ENCODE measurements around the gene ZNF628.
"Not testable (repeated sequence)": the region's sequence is repeated elsewhere in the genome, so short reads cannot be mapped to it uniquely, and the experiment has no call there.

The ZNF628 gene

DNA sequence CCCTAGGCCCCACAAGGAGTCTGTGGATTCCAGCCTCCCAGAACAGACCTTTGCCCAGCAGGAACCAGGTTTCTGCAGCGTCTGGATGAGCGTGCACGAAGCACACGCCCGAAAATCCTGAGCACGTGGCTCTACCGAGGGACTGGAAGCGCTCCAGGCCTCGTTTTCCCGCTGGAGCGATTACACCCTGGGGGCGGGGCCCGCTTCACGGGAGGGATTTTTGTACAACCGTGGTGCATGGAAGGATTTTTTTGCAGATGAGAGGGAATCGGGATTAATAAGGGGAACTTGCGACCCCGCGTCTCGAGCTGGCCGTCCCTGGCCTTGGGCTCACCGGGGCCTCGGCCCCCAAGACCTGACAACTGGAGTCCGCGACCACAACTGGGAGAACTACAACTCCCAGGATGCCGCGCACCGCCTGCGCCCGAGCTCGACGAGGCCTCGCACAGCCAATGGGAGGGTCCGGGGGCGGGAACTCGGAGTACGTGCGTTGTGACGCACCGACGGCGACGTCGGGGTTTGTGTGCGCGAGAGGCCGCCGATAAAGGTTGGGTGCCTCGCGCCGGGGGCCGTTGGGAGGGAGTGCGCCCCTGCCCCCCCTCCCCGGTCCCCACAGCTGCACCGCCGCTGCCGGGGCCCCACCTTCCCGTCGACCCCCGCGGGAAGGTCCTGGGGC is at the start of gene ZNF628:
Gene ZNF628, plus strand, starts transcription at position 518 of the 676 bp plus-strand sequence. CDS start 3,294 bp downstream, outside the sequence.
- DNase-seq (ENCODE audit: low read depth) = peak; percentile 97

DNA sequence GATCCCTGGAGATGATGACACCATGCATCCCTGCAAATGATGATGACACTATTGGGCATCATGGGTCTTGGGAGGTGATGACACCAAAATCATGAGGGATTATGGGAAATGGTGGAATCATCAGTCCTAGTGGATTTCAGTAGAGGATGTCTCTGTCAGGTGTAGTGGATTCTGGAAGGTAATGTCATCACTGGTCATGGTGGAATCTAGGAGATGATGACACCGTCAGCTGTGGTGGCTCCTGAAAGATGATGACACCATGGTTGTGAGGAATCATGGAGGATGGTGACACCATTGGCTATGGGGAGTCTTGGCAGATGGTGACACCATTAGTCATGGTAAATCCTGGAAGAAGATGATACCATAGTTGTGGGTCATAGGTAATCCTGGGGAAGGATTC is 45.2 kb upstream of the ZNF628 start:
- no peak for DNase-seq (ENCODE audit: low read depth)

DNA sequence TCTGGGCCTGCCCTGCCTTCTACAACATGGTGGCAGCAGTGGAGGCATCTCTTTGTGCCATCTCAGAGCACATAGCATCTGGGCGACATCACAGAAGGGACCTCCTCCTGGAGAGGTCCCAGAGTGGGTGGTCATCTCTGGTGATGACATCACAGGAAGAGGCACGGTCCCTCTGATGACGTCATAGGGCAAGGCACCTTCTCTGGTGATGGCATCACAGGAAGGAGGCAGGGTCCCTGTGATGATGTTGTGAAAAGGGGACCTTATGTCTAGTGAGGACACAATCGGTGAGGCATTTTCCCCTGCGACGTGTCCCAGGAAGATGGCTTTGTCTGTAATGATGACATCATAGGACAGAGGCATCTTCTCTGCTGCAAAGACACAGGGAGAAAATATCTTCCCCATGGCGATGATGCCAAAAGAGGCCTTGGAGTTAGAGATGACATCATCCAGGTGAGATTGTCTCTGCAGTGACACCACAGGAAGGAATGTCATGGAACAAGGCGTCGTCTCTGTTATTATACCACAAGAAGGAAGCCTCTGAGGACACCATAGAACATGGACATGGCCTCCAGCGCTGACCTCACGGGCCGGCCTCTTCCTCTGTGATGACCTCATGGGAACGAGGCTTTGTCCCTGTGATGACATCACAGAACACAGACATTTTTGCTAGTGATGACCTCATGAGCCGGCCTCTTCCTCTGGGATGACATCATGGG is 44.0 kb upstream of the ZNF628 start:
- DNase-seq (ENCODE audit: low read depth) = no peak

DNA sequence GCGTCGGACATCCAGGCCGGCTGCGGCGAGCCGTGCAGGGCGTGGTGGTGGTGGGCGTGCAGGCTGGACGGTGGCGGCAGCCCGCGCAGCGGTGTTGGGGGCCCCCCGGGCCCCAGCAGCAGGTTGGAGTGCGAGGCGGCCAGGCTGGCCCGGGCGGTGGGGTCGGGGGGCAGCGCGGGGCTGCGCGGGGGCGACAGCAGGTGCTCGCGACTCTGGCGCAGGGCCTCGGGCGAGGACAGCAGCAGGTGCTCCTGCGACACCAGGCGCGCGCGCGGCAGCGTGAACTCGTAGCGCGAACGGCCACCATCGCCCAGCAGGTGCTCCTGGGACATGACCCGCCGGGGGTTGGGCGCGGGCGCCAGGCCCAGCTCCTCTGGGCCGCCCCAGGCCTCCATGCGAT is 43.1 kb upstream of the ZNF628 start:
- no peak for DNase-seq (ENCODE audit: low read depth)

DNA sequence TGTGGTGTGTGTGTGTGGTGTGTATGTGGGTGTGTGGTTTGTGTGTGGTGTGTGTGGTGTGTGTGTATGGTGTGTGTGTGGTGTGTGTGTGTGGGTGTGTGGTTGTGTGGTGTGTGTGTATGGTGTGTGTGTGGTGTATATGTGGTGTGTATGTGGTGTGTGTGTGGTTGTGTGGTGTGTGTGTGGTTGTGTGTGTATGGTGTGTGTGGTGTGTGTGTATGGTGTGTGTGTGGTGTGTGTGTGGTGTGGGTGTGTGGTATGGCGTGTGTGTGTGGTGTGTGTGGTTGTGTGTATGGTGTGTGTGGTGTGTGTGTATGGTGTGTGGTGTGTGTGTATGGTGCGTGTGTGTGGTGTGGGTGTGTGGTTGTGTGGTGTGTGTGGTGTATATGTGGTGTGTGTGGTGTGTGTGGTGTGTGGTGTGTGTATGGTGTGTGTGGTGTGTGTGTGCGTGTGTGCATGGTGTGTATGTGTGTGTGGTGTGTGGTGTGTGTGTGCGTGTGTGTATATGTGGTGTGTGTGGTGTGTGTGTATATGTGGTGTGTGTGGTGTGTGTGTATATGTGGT is 42.0 kb upstream of the ZNF628 start:
- DNase-seq (ENCODE audit: low read depth) = no peak

DNA sequence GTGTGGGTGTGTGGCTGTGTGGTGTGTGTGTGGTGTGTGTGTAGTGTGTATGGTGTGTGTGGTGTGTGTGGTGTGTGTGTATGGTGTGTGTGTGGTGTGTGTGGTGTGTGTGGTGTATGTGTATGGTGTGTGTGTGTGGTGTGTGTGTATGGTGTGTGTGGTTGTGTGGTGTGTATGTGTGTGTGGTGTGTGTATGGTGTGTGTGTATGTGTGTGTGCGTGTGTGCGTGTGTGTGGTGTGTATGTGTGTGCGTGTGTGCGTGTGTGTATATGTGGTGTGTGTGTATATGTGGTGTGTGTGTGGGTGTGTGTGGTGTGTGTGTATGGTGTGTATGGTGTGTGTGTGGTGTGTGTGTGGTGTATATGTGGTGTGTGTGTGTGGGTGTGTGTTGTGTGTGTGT is 41.4 kb upstream of the ZNF628 start:
- DNase-seq (ENCODE audit: low read depth) = no peak

DNA sequence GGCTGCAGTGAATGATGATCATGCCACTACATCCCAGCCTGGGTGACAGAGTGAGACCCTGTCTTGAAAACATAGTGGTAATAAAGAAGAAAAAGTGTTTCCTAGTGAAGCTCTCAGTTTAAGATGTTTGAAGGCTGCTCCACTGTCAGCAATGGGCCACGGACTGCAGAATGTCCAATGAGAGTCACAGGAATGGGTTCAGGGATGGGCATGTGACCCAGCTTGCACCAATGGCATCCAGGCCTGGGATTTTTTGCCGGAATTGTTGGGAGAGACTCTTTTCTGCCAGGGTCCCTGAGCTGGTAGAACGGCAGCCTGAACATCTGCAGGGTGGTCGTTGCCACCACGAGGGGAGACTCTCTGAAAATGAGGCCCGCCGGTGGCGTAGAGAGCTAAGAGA is 39.6 kb upstream of the ZNF628 start:
- no peak for DNase-seq (ENCODE audit: low read depth)

DNA sequence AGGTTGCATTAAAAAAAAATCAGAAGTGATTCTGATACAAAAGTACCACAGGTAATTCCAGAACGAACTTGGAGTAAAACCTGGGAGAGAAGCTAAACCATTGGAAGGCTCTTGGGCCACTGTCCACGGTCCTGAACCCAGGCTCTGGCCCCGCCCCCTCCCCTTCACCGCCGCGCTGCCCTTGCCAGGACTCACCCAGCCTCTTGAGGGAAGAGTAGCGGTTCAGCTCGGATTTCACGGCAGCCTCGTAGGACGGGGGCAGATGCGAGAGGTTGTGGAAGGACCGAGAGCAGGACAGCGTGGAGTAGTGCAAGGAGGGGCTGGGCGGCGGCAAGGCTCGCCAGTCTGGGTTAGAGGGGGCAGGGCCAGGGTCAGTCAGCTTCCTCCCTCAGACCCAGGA is 39.0 kb upstream of the ZNF628 start:
- no peak for DNase-seq (ENCODE audit: low read depth)

DNA sequence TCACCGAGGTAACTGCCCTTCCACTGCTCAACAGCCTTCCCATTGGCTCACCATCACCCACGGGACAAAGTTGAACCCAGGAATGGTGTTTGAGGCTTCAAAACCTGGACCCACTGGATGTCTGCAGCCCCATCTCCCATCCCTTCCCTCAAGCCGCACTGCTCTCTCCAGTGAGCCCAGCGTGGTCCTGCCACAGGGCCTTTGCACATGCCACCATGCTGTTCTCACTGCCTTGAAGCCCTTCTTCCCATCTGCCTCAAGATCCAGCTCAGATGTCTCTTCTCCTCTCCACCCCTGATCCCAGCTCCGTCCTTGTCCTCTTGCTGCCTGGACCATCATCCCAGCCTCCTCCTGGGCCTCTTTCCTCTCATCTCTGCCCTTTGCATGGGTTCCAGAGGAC is 37.4 kb upstream of the ZNF628 start:
- DNase-seq (ENCODE audit: low read depth) = no peak

DNA sequence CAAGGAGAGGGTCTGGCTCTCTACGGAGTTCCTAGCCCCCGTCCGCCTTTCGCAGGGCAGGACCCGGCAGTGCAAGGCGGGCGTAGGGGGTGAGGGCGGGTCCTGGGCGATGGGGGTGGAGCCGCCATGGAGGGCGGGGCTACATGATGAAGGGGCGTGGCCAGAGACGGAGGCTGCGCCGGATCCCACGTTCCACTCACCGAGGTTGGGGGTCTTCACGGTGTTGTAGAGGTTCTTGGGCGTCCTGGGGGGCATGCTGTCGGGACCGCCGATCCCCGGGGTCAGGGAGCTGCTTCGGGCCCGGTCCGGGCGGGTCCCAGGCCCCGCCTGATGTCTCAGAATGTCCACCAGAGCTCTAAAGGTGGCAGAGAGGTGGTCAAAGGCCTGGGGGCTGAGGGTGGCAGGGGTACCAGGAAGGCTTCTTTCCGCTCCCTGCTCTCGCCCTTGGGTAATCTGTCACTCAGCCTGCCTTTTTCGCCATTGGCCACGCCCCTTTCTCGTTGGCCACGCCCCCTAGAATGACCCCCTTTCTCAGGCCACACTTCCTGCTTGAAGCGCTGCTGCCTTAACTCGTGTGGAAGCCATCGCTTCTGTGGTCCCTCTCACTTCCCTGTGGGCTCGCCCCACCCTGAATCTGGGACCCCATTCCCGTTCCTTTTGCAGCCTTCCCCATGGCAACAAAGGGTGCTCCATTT is 35.9 kb upstream of the ZNF628 start:
- DNase-seq (ENCODE audit: low read depth) = no peak

DNA sequence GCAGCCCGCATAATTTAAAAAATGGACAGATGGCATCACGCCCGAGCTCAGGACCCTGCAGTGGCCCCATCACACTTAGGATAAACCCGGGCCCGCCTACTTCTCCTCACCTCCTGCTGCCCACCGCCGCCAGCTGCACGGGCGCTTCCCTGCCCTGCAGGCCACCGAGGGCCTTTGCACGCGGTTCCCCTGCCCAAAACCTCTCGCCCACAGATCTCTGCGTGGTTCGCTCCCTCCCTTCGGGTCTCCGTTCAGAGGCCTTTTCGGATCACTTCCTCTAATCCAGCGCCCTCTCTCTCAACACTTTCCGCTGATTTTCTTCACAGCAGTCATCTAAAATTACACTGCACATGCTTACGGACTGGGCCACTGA is 35.1 kb upstream of the ZNF628 start:
- no peak for DNase-seq (ENCODE audit: low read depth)

DNA sequence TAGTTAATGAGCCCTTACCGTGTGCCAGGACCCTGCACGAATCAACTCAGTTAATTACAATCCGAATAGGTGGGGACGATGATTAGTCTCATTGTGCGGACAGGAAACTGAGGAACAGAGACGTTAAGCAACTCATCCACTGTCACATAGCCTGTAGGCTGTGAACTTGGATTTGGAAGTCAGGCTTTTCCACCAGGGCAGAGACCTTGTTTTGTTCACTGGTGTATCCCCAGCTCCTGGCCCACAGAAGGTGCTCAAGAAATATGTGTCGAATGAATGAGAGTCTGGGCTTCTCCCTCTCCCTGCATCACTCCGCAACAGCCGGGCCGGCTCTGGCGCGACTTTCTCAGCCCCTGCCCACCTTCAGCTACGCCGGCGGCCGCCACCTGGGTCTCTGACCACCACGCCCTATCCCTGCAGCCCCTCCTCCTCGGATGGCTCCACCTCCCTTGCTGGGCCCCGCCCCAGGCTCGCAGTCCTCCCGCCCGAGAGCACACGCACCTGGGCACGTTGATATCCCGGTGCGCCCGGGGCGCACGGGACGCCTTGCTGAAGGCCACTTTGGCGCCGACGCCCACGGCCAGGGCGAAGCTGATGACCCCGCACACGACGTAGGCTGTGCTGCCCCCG is 34.6 kb upstream of the ZNF628 start:
- no peak for DNase-seq (ENCODE audit: low read depth)

DNA sequence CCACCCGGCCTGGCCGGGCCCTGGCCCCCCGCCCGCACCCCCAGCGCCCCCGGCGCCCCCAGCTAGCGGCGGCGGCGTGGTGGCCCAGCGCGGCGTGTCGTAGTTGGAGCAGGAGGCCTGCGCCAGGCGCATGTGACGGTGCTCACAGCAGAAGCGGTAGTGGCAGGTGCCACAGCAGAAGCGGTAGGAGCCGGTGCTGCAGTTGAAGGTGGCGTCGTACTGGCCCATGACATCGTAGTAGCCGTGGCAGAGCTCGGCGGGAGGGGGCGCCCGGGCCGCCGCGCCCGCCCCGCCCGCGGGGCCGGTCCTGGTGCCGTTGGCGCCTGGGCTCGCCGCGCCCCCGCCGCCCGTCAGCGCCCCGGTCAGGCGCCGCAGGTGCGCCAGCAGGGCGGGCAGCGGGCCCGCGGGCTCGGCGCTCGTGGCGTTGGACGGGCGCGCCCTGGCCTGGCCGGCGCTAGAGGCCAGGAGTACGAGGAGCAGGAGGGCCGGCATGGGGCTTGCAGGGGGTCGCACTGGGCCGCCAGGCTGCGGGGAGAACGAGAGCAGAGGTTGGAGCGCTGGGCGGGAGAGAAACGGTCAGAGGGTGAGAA is 34.0 kb upstream of the ZNF628 start:
- DNase-seq (ENCODE audit: low read depth) = no peak

DNA sequence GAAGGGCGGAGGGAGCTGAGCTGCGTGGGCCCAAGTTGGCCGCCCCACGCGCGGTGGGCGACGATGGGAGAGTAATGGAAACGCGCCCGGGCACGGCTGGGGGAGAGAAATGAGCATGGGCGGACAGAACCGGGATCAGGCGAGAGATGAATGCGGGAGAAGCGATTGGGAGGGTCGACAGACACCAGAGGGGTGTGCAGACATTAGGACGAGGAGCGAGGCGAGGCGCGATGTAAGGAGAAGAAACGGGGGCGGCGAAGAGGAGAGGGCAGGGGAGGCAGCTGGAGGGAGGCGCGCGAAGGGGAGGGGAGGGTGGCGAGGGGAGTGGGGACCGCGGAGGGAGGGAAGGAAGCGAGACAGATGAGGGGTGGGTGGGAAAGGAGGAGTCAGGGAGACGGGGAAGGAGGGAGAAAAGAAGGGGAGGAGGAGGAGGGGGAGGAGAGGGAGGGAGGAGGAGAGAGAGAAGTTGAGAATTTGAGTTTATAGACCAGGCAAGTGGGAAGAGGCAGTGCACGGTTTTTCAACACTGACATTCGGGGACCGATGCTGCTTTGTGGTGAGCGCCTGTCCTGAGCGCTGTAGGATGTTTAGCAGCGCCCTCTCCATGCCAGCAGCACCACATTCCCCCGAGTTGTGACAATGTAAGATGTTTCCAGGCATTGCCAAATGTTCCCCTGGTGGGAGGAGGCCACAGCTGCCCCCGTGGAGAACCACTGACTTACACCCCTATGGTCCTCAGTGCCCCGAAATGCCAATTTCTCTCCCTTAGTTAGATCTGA is 33.2 kb upstream of the ZNF628 start, which contains the start of gene SHISA7:
Gene SHISA7, minus strand, starts transcription at position 256 of the 779 bp plus-strand sequence. CDS start 437 bp downstream, outside the sequence.
- DNase-seq (ENCODE audit: low read depth) = no peak

DNA sequence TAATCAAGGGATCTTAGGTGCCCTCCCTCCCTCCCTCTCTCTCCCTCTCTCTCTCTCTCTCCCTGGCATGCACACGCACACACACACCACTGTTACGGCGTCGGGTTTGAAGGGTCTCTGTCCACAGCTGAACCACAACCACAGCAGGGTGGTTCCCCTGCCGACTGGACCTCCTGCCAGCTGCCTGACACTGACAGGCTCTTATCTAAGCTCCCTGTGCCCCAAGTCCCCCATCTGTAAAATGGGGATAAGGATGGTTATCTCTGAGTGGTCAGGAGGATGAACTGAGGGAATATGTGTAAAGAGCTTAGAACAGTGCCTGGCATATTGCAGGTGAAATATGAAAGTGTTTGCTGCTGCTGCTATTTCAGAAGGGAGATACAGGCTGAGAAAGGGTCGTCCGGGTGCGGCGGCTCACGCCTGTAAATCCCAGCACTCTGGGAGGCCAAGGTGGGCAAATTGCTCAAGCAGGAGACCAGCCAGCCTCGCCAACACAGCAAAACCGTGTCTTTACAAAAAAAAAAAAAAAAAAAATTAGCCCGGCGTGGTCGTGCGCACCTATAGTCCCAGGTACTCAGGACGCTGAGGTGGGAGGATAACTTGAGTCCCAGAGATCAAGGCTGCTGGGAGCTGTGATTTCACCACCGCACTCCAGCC is 32.5 kb upstream of the ZNF628 start:
- DNase-seq (ENCODE audit: low read depth) = no peak

DNA sequence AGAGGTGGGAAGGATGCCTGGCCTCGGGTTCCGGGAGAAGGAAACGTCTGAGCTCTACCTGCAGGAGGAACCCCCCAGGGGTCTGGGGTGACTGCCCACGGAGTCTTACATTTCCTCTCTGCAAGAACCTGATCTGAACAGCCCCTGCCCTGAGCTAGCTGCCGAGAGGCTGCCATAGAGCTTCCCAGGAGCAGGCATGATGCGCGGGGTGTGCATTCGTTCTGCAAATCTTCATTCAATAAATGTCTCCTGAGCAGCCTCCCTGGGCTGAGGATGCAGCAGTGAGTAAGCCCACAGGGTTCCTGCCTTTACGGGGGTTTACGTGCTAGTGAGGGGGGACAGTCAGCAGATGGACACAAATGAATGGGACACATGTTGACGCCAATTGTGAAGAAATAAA is 31.8 kb upstream of the ZNF628 start:
- DNase-seq (ENCODE audit: low read depth) = no peak

DNA sequence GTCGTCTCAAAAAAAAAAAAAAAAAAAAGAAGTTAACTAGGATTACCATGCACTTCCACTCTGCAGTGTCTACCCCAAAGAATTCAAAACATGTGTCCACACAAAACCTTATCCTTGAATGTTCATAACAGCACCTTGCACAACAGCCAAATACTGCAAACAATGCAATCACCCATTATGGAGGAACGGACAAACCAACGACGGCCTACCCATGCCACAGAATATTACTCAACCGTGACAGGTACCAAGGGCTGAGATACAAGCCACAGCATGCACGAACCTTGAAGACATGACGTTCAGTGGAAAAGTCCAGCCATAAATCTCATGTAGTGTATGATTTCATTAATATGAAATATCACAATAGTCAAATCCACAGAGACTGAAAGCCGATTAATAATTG is 30.4 kb upstream of the ZNF628 start:
- no peak for DNase-seq (ENCODE audit: low read depth)

DNA sequence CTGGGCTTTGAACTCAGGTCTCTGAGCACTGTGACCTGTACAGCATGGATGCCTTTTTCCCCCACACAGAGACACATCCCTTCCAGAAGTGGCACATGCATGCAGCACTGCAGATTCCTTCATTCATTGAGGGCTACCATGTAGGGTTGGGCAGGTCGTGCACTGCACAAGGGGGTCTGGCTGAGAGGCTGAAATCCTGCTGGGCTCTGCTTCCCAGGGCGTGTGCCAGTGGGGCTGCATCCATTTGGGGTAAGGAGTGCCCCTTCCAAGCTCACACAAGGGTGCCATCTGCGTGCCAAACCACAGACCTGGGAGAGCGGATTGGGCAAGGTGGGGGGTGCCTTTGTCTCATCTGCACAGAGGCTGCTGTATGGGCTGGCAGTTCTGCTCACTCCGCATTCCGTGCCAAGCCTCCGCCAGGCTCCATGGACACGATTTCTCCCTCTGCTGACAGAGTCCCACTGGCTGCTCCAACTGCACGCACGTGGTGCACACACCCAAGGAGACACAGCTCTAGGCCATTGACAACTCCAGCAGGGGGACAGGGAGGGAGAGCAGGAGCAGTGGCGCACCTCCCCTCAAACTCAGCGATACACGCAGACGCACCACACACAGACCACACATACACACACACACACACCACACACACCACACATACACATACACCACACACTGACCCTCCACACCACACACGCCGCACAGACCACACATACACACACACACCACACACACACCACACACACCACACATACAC is 28.8 kb upstream of the ZNF628 start:
- DNase-seq (ENCODE audit: low read depth) = no peak

DNA sequence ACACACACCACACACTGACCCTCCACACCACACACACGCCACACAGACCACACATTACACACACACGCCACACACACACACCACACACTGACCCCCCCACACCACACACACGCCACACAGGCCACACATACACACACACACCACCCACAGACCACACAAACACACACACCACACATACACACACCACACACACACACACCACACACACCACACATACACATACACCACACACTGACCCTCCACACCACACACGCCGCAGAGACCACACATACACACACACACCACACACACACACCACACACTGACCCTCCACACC is 28.3 kb upstream of the ZNF628 start:
- not testable (repeated sequence) for DNase-seq (ENCODE audit: low read depth)

DNA sequence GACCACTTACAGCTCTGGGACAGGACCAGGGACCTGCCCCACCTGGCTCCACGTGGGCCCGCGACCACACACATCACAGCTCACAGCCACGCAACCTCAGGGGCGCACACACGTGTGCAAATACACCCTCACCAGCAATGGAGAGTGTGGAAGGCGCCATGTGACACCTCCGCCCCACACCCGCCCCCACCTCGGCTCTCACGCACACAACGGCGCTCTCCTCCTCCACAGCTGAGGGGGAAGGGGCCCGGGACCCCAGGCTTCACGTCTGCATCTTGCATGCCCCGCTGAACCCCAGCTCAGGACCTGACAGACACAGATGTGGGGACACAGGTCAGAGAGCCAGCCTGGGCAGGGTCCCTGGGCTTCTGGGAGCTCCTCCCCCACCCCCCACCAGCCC is 26.9 kb upstream of the ZNF628 start:
- DNase-seq (ENCODE audit: low read depth) = no peak
